ENCODE results near the gene ADAMTS2. TPM values are rescaled to one million over a fixed set of nuclear protein-coding genes. Genes with fewer than 3 reads are reported as not detected.

ADAMTS2 gene
- total RNA-seq, 3 donors from 2014 or later (not counting 1 experiment from before 2014, with no cell fraction given): 0.28 TPM; not detected in 2

- no peaks in the 10 kb centered on the region for H3K4me1 Mint-ChIP-seq
- intact Hi-C loops (cut with micrococcal nuclease): no loop called here
- DNase-seq: no peak
- ATAC-seq: no peak
- H3K36me3 ChIP-seq (ENCODE audit: control insufficient read depth, insufficient read depth, low read length): no peaks in the 10 kb centered on the region
- H3K9me3 ChIP-seq (ENCODE audit: control insufficient read depth, insufficient read depth, low read length): no peaks in the 10 kb centered on the region
- TF ChIP-seq CTCF (IDR thresholded peaks at IDR 0.05): no peak
- no peak overlapping the region for H3K4me3 ChIP-seq (ENCODE audit: low read length)
- H3K36me3 Mint-ChIP-seq: no peaks in the 10 kb centered on the region
- no peak overlapping the region for H3K27ac Mint-ChIP-seq
- H3K4me3 Mint-ChIP-seq: no peak overlapping the region
- H3K27ac ChIP-seq (ENCODE audit: low read length): no peak overlapping the region
- 70% methylated on average over 27 of the region's 27 CpGs for WGBS (ENCODE audit: insufficient coverage)
- H3K9me3 Mint-ChIP-seq: no peaks in the 10 kb centered on the region
- no peaks in the 10 kb centered on the region for H3K4me1 ChIP-seq (ENCODE audit: control insufficient read depth, insufficient read depth, low read length)
- H3K27me3 Mint-ChIP-seq (ENCODE audit: low read depth in 2 of 2): no peaks in the 10 kb centered on the region
- H3K27me3 ChIP-seq (ENCODE audit: control insufficient read depth, insufficient read depth, low read length): no peaks in the 10 kb centered on the region
Measured at GRCh38 chr5:179154991-179155955, 190.0 kb downstream of the ADAMTS2 start.

GRCh38 chr5:179154346-179154990 lies 190.8 kb downstream of the ADAMTS2 start:
- H3K4me1 ChIP-seq (ENCODE audit: control insufficient read depth, insufficient read depth, low read length): no peaks in the 10 kb centered on the region
- Mint-ChIP-seq H3K9me3 (no peaks in the 10 kb centered on the region), H3K27ac (no peak overlapping the region), H3K4me3 (no peak overlapping the region), H3K4me1 (no peaks in the 10 kb centered on the region), H3K27me3 (ENCODE audit: low read depth in 2 of 2) (no peaks in the 10 kb centered on the region), H3K36me3 (no peaks in the 10 kb centered on the region)
- no peak overlapping the region for H3K4me3 ChIP-seq (ENCODE audit: low read length)
- no peaks in the 10 kb centered on the region for H3K27me3 ChIP-seq (ENCODE audit: control insufficient read depth, insufficient read depth, low read length)
- no peak overlapping the region for H3K27ac ChIP-seq (ENCODE audit: low read length)
- ATAC-seq (no peak), DNase-seq (no peak)
- no peaks in the 10 kb centered on the region for H3K9me3 ChIP-seq (ENCODE audit: control insufficient read depth, insufficient read depth, low read length)
- H3K36me3 ChIP-seq (ENCODE audit: control insufficient read depth, insufficient read depth, low read length): no peaks in the 10 kb centered on the region
- intact Hi-C loops (cut with micrococcal nuclease): no loop called here
- 88% methylated on average over 15 of the region's 17 CpGs for WGBS (ENCODE audit: insufficient coverage)
- no peak for TF ChIP-seq CTCF (IDR thresholded peaks at IDR 0.05)

- ATAC-seq (no peak), DNase-seq (no peak)
- Histone ChIP-seq H3K4me1 (ENCODE audit: control insufficient read depth, insufficient read depth, low read length) (no peaks in the 10 kb centered on the region), H3K27me3 (ENCODE audit: control insufficient read depth, insufficient read depth, low read length) (no peaks in the 10 kb centered on the region), H3K36me3 (ENCODE audit: control insufficient read depth, insufficient read depth, low read length) (no peaks in the 10 kb centered on the region), H3K27ac (ENCODE audit: low read length) (no peak overlapping the region), H3K9me3 (ENCODE audit: control insufficient read depth, insufficient read depth, low read length) (no peaks in the 10 kb centered on the region), H3K4me3 (ENCODE audit: low read length) (no peak overlapping the region)
- Mint-ChIP-seq H3K27ac (no peak overlapping the region), H3K36me3 (no peaks in the 10 kb centered on the region), H3K4me3 (no peak overlapping the region), H3K9me3 (no peaks in the 10 kb centered on the region), H3K27me3 (ENCODE audit: low read depth in 2 of 2) (no peaks in the 10 kb centered on the region), H3K4me1 (no peaks in the 10 kb centered on the region)
- WGBS (ENCODE audit: insufficient coverage): 92% methylated on average over 22 of the region's 22 CpGs
- no peak for TF ChIP-seq CTCF (IDR thresholded peaks at IDR 0.05)
- intact Hi-C loops (cut with micrococcal nuclease): no loop called here
Measured at GRCh38 chr5:179153921-179154345, 191.3 kb downstream of the ADAMTS2 start.

Data from natural killer cell (primary cell).